ENCODE measurements around the gene LGALS16.
"Not testable (repeated sequence)": the region's sequence is repeated elsewhere in the genome, so short reads cannot be mapped to it uniquely, and the experiment has no call there.

LGALS16 gene, protein sequence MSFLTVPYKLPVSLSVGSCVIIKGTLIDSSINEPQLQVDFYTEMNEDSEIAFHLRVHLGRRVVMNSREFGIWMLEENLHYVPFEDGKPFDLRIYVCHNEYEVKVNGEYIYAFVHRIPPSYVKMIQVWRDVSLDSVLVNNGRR

GRCh38 chr19:39655613-39656012 is at the start of gene LGALS16:
Gene LGALS16, plus strand, starts transcription at chr19:39655913. Its CDS starts 49 bp downstream, at chr19:39655962.
- no peak for DNase-seq

- DNase-seq, result no peak
These were observed 48.7 kb upstream of the LGALS16 start for GRCh38 chr19:39607021-39607420.

DNA sequence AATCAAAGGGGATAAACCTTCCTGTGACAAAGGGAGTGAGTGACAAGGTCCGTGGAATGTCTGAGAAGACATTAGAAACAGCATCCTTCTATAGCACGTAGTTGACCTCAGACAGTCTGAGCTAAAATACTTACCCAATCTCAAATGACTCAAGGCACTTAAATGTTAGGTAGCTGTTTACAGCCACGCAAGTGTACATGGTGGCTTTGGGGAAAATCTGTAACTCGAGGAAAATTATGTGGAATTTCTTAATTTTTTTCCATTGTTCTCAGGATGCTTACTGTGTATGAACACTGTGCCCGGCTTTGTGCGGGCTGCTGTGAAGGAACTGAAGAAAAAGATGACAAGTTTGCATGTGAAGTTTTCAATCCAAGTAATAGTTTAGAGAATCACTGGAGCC is 48.2 kb upstream of the LGALS16 start:
- DNase-seq, result no peak

GRCh38 chr19:39613597-39613996 is 42.1 kb upstream of the LGALS16 start:
- DNase-seq, result no peak

- no peak for DNase-seq
These were observed 38.0 kb upstream of the LGALS16 start for GRCh38 chr19:39617745-39618144.

- no peak for DNase-seq
These were observed 31.8 kb upstream of the LGALS16 start for GRCh38 chr19:39623946-39624345.

DNA sequence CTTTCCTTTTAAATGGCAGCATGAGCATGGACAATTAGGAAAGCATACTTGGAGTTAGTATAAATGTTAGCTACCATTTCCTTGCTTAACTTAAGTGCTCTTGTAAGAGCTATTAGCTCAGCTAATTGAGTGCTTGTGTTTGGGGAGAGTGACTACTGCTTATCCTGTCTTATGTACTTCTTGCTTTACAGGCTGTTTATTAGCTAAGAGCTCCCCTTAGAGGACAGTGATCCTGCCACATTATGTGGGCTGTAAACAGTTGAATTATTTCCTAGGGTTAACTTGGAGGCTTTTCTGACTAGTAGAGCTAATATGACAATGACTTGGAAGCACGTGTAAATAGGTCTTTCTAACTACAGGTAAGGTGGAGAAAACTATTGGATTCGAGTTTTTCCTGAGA is 28.1 kb upstream of the LGALS16 start:
- DNase-seq, result not testable (repeated sequence)

DNA sequence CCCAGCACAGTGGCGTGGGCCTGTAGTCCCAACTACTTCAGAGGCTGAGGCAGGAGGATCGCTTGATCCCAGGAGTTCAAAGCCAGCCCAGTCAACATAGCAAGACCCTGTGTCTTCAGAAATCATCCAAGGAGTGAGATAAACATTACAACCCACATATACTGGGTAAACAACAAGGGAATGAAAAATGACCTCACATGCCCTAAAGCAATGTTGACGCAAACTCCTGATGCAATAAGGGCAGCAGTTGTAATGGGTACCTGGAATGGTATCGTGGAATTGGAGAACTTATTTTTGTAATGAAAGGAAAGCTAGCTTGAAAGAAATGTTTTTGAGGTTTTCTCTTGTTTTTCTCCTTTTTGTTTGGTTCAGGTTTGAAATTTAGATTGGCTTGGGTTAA is 24.5 kb upstream of the LGALS16 start:
- no peak for DNase-seq

DNA sequence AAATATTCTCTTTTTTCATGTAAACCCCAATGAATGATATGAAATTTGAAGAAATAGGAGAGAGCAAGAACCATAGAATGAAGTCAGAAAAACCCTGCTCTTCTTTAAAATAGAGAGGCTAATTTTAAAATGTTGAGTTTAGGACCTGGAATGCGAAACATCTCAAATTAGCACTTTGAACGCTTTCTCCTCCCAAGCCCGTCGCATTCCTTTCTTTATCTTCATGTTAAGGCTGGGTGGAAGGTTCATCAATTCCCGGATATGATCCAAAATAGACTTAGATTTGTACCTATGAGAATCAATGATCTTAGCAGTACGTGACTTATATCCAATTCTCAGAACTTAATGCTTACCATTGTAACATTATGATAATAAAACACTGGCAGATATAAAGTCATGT is 24.1 kb upstream of the LGALS16 start:
- no peak for DNase-seq

- no peak for DNase-seq
These were observed 17.8 kb upstream of the LGALS16 start for GRCh38 chr19:39637891-39638290.

- no peak for DNase-seq
These were observed 13.9 kb upstream of the LGALS16 start for GRCh38 chr19:39641773-39642172.

- DNase-seq, result no peak
These were observed 12.1 kb upstream of the LGALS16 start for GRCh38 chr19:39643591-39643990.

GRCh38 chr19:39645800-39646411 is 9.8 kb upstream of the LGALS16 start:
- DNase-seq, result no peak

- DNase-seq, result no peak
These were observed 7.8 kb upstream of the LGALS16 start for GRCh38 chr19:39647918-39648317.

- no peak for DNase-seq
These were observed 4.1 kb downstream of the LGALS16 start for GRCh38 chr19:39659791-39660190.

DNA sequence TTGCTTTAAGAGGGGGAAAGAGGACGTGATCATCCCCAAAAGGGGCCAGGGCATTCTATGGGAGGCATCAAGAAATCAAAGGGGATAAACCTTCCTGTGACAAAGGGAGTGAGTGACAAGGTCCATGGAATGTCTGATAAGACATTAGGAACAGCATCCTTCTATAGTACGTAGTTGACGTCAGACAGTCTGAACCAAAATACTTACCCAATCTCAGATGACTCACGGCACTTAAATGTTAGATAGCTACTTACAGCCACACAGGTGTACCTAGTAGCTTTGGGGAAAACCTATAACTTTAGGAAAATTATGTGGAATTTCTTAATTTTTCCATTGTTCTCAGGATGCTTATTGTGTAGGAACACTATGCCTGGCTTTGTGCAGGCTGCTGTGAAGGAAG is 4.9 kb downstream of the LGALS16 start:
- no peak for DNase-seq

DNA sequence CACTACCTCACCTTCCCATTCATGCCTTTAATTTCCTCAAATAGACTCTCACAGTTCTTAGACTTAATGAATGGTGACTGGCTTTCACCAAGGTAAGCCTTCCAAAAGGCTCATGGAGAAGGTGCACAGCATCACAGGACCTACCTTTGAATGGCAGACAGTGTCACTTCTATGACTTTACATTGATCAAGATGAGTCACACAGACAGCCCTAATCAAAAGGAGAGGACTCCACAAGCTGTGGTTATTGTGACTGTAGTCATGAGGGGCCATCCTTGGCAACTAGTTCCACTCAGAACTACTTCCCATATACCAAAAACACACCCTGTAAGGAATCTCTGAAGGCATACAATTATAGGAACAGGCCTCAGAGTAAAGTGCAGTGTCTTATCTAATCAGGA is 5.9 kb downstream of the LGALS16 start:
- no peak for DNase-seq

DNA sequence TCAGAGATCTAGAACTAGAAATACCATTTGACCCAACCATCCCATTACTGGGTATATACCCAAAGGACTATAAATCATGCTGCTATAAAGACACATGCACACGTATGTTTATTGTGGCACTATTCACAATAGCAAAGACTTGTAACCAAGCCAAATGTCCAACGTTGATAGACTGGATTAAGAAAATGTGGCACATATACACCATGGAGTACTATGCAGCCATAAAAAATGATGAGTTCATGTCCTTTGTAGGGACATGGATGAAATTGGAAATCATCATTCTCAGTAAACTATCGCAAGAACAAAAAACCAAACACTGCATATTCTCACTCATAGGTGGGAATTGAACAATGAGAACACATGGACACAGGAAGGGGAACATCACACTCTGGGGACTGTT is 14.1 kb downstream of the LGALS16 start:
- not testable (repeated sequence) for DNase-seq

GRCh38 chr19:39670998-39671397 is 15.3 kb downstream of the LGALS16 start:
- DNase-seq, result no peak

GRCh38 chr19:39671739-39672363 is 16.1 kb downstream of the LGALS16 start:
- DNase-seq, result peak; percentile 18

DNA sequence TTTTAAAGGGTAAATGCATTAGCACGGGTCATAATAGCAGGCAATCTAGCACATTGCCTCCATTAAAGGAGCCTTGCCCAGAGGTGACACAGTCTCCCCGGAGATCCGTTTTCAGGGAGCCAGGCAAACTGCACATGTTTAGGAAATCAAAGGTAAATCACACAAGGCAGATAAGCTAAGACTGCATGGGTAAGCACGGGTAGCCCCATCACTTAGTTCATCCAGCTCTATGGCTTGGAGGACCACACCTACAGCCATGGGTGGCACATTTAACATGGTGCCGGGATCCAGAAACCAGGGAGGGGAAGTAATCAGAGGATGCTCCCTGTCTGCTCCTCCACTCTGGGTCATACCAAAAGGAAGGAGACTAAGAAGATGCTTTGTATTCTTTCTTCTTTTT is 16.8 kb downstream of the LGALS16 start:
- no peak for DNase-seq

DNA sequence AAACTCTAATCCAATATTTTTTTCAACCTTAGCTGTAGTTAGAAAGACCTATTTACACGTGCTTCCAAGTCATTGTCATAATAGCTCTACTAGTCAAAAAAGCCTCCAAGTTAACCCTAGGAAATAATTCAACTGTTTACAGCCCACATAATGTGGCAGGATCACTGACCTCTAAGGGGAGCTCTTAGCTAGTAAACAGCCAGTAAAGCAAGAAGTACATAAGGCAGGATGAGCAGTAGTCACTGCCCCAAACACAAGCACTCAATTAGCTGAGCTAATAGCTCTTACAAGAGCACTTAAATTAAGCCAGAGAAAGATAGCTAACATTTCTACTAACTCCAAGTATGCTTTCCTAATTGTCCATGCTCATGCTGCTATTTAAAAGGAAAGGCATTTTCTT is 18.1 kb downstream of the LGALS16 start:
- DNase-seq, result not testable (repeated sequence)

GRCh38 chr19:39676004-39676403 is 20.3 kb downstream of the LGALS16 start:
- no peak for DNase-seq
